WTC11 (cell line): ENCODE measurements around the gene TF. TPM values are rescaled to one million over a fixed set of nuclear protein-coding genes. Genes with fewer than 3 reads are reported as not detected.
A peak's percentile ranks its signal among the peaks of the same experiment; 100 is the strongest.

Experiments used
- ATAC-seq: fragments of 200-7000 bp; cut with Tn5 transposase; 2 replicates; pipeline ENCODE4 v1.10.0; 2021; ENCODE audit warnings: mild to moderate bottlenecking, moderate library complexity
- CTCF ChIA-PET: fragments of 300-600 bp; sonication (Branson Sonifier 250); formaldehyde crosslinking; loops from one replicate; lab custom pipeline; 2021; ENCODE audit warnings: antibody characterized with exemption; lab: Charles Lee
- POLR2A ChIA-PET: fragments of 350-600 bp; sonication (Branson Sonifier 250); formaldehyde crosslinking; loops from one replicate; lab custom pipeline; 2021; ENCODE audit warnings: antibody characterized with exemption; lab: Charles Lee
- DNase-seq: peaks from one replicate; pipeline ENCODE4 v3.0.0; 2021; ENCODE audit warnings: low spot score
- H3K27ac Mint-ChIP-seq: 2 replicates; pipeline ENCODE4 v1.8.0; 2021; ENCODE audit warnings: mixed read lengths
- H3K27me3 Mint-ChIP-seq: 2 replicates; pipeline ENCODE4 v1.8.0; 2021; ENCODE audit warnings: low read depth, mild to moderate bottlenecking, moderate library complexity, mixed read lengths
- H3K36me3 Mint-ChIP-seq: 2 replicates; pipeline ENCODE4 v1.8.0; 2021; ENCODE audit warnings: mixed read lengths
- H3K4me1 Mint-ChIP-seq: 2 replicates; pipeline ENCODE4 v1.8.0; 2022; ENCODE audit warnings: mixed read lengths
- H3K4me3 Mint-ChIP-seq: 2 replicates; pipeline ENCODE4 v1.8.0; 2021; ENCODE audit warnings: mild to moderate bottlenecking, moderate library complexity, mixed read lengths
- H3K9me3 Mint-ChIP-seq: 2 replicates; pipeline ENCODE4 v1.8.0; 2021; ENCODE audit warnings: mixed read lengths
- AFF4 ChIP-seq: sonication (generic); formaldehyde crosslinking; IDR thresholded peaks from 2 replicates; pipeline ENCODE4 v1.8.1; 2023; ENCODE audit warnings: mild to moderate bottlenecking, missing genetic modification reagents, borderline replicate concordance
- CDX4 ChIP-seq: fragments of 250-450 bp; sonication (Bioruptor Pico); IDR thresholded peaks from 2 replicates; pipeline ENCODE4 v1.9.0; 2021; ENCODE audit warnings: moderate library complexity, mild to moderate bottlenecking, inconsistent platforms, borderline replicate concordance
- E2F4 ChIP-seq: sonication (generic); formaldehyde crosslinking; IDR thresholded peaks from 2 replicates; pipeline ENCODE4 v1.8.1; 2022; ENCODE audit warnings: low read depth, mild to moderate bottlenecking, moderate library complexity, missing genetic modification reagents, borderline replicate concordance
- MYBL2 ChIP-seq: sonication (generic); formaldehyde crosslinking; IDR thresholded peaks from 2 replicates; pipeline ENCODE4 v1.8.1; 2023; ENCODE audit warnings: mild to moderate bottlenecking, moderate library complexity, missing genetic modification reagents
- ZNF263 ChIP-seq: sonication (generic); formaldehyde crosslinking; IDR thresholded peaks from 2 replicates; pipeline ENCODE4 v1.8.1; 2022; ENCODE audit warnings: low read depth, mild to moderate bottlenecking, moderate library complexity, missing genetic modification reagents
- ZNF423 ChIP-seq: fragments of 250-450 bp; sonication (Bioruptor Pico); IDR thresholded peaks from 2 replicates; pipeline ENCODE4 v2.1.2; 2022; ENCODE audit warnings: mild to moderate bottlenecking, moderate library complexity
- ZNF512 ChIP-seq: sonication (generic); formaldehyde crosslinking; IDR thresholded peaks from 2 replicates; pipeline ENCODE4 v1.8.1; 2022; ENCODE audit warnings: missing genetic modification reagents, borderline replicate concordance
- total RNA-seq: library from RNA; stranded (reverse); gene quantifications from 3 replicates; pipeline ENCODE4 v1.2.3, GENCODE V29; 2021

The TF gene
- total RNA-seq, 1 experiment from 2014 or later: 9.3 TPM

GRCh38 chr3:133744241-133744640, 2.0 kb upstream of the TF start:
- H3K27me3 Mint-ChIP-seq: peaks cover 40% of the 10 kb centered on the region
- no peak for DNase-seq
- no peaks in the 10 kb centered on the region for H3K36me3 Mint-ChIP-seq
- peaks cover 4% of the 10 kb centered on the region for H3K9me3 Mint-ChIP-seq
- TF ChIP-seq E2F4 (CRISPR knock-in tag): no peak
- TF ChIP-seq, all 79 proteins: peak for 0
- Mint-ChIP-seq H3K4me3 (no peak overlapping the region), H3K27ac (no peak overlapping the region), H3K4me1 (peaks cover 5% of the 10 kb centered on the region; the same call in 1 of the 2 replicates)
- CTCF ChIA-PET: no interaction called here
- ATAC-seq: no peak
- POLR2A ChIA-PET: no interaction called here

GRCh38 chr3:133745108-133745507, 1.1 kb upstream of the TF start:
- no peak overlapping the region for H3K27ac Mint-ChIP-seq
- DNase-seq (no peak), ATAC-seq (no peak)
- H3K4me3 Mint-ChIP-seq: no peak overlapping the region
- no peaks in the 10 kb centered on the region for H3K36me3 Mint-ChIP-seq
- ChIA-PET POLR2A (no interaction called here), CTCF (interaction anchor here (0.9 to 1.2 kb wide), 3 partner anchors 32 to 88 kb away, joined by 3 to 4 read pairs (median 3); no protein-coding TSS in a partner anchor)
- H3K4me1 Mint-ChIP-seq: peaks cover 5% of the 10 kb centered on the region; the same call in 1 of the 2 replicates
- peaks cover 37% of the 10 kb centered on the region for H3K27me3 Mint-ChIP-seq
- no peak for TF ChIP-seq AFF4
- no peak for TF ChIP-seq ZNF512 (CRISPR knock-in tag)
- H3K9me3 Mint-ChIP-seq: no peaks in the 10 kb centered on the region

- Mint-ChIP-seq H3K36me3 (no peaks in the 10 kb centered on the region), H3K27me3 (peaks cover 37% of the 10 kb centered on the region), H3K4me3 (peak overlapping the region; percentile 71), H3K27ac (no peak overlapping the region), H3K9me3 (no peaks in the 10 kb centered on the region), H3K4me1 (peaks cover 5% of the 10 kb centered on the region; the same call in 1 of the 2 replicates)
- DNase-seq: no peak
- ATAC-seq: no peak
- POLR2A ChIA-PET: no interaction called here
- TF ChIP-seq MYBL2 (CRISPR knock-in tag) (no peak), ZNF263 (CRISPR knock-in tag) (no peak), CDX4 (CRISPR knock-in tag) (no peak)
- TF ChIP-seq, all 79 proteins: peak for 0
- CTCF ChIA-PET: interaction anchor here (0.5 kb wide), 1 partner anchor 248 kb away, joined by 3 read pairs; no protein-coding TSS in a partner anchor
Measured at GRCh38 chr3:133746712-133747066, 496 bp downstream of the TF start.

- ATAC-seq (no peak), DNase-seq (no peak)
- H3K4me3 Mint-ChIP-seq: no peak overlapping the region
- no peak overlapping the region for H3K27ac Mint-ChIP-seq
- no peaks in the 10 kb centered on the region for H3K9me3 Mint-ChIP-seq
- ChIA-PET CTCF (no interaction called here), POLR2A (no interaction called here)
- H3K4me1 Mint-ChIP-seq: peaks cover 5% of the 10 kb centered on the region; the same call in 1 of the 2 replicates
- peaks cover 37% of the 10 kb centered on the region for H3K27me3 Mint-ChIP-seq
- TF ChIP-seq ZNF423 (no peak), MYBL2 (CRISPR knock-in tag) (no peak), CDX4 (CRISPR knock-in tag) (no peak)
- H3K36me3 Mint-ChIP-seq: no peaks in the 10 kb centered on the region
Measured at GRCh38 chr3:133747373-133747772, 1.2 kb downstream of the TF start.
